Islet precursor cell (in vitro differentiated cells): ENCODE measurements around the gene DCTN1.
A peak's percentile ranks its signal among the peaks of the same experiment; 100 is the strongest.
"Not testable (repeated sequence)": the region's sequence is repeated elsewhere in the genome, so short reads cannot be mapped to it uniquely, and the experiment has no call there.

Source experiments
- DNase-seq: peaks from one replicate; pipeline ENCODE4 v3.0.0-alpha.2; 2018

DCTN1 gene

DNA sequence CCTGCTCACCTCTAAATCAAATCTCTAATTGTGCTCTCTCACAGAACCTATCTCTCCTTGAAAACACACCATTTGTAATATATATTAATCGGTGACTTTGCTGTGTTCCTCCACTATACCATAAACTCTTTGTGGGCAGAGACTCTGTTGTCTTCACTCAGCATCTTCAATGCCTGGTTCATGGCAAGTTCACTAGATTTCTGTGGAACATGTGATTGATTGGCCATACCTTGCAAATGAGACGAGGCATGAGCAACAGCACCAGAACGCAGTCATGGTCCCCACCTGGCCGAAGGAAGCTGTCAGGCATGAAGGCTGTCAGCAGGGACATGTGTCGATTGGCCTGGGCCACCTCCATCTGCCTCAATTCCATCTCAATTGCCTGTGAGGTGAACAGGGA is 11.6 kb downstream of the DCTN1 start:
- DNase-seq: no peak

GRCh38 chr2:74367789-74368188 is 12.3 kb downstream of the DCTN1 start:
- no peak for DNase-seq

- no peak for DNase-seq
Observed at GRCh38 chr2:74366036-74366435, 14.1 kb downstream of the DCTN1 start.

- no peak for DNase-seq
Observed at GRCh38 chr2:74364533-74365505, 15.3 kb downstream of the DCTN1 start.

DNA sequence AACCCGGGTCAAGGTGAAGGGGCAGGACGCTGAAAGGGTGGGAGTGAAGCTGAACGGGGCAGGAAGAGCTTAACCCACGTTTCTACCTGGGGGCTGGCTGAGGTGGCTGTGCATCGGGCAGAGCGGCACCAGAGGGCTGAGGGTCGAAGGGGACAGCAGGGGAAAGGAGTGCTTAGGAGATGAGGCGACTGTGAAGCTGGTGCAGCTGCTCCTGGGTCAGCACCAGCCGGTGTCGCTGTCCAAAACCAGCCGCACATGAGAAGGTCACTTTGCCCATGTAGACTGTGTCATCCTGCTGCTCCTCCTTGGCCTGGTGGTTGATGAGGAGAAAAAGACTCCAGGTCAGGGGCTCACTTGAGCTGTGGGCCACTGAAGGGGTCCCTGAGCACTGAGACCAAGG is 18.8 kb downstream of the DCTN1 start:
- DNase-seq: no peak

DNA sequence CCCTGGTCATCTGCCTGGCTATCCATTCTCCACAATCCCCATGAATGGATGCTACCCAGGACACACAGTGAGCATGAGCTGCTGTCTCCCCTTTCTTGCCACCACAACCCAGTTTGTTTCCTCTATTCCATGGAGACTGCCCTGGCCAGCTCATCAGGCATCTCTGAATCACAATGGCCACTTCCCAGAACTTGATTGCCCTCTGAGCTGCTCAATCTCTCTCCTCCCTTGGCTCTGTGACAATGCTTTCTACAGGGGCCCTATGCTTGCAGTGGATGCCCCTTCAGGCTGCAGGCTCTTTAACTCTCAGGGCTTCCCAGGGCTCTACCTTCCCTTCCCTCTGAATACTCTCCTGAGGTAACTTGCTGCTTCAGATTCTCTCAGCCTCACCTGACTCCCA is 22.5 kb downstream of the DCTN1 start:
- DNase-seq: no peak

DNA sequence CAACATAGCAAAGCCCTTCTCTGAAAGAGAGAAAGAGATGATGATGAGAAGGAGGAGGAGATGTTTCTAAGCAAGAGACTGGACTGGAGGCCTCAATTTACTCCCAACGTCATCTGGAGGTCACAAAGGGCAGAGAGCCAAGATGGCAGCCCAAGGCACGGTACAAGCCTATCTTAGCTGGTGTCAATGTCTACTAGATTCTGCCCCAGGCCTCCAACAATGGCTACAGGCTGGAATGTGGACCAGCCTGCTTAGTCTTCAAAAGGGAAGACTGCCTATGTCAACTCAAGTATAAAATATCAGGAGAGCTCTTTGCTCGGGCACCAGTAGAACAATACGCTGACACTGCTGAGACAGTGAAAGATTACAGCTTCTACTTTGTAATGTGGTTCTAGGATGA is 30.2 kb downstream of the DCTN1 start:
- no peak for DNase-seq

DNA sequence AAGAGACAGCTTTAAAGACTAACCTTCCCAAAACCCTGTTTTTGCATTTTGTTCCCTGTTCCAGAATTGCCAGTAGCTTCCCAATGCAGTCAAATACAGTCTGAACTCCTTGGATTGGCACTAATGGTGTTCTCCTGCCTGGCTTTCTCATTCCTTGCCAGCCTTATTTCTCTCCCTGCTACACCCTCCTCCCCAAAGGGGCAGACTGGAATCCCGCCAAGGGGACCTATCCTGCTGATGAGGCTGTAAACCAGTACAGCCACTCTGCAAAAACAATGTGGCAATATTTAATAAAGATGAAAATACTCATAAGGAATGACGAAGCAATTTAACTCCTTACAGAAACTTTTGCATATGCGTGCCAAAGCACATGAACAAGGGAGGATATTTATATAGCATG is 32.4 kb downstream of the DCTN1 start:
- no peak for DNase-seq

DNA sequence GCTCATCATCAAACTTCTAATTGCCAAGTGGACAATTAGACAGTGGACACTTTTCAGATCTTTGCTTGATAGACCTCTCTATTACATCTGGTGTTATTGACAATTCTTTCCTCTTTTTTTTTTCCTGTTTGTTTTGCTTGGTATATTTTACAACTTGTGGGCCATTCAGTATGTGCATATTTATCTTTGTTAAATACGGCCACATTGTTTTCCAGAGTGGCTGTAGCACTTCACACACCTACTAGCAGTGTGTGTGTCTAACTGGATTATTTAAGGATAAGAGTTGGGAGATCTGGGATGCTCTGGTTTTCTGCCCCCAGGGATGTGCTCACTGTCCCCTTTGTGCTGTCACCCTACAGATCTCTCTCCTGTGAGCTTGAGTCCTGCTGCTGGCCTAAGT is 32.8 kb downstream of the DCTN1 start:
- no peak for DNase-seq

DNA sequence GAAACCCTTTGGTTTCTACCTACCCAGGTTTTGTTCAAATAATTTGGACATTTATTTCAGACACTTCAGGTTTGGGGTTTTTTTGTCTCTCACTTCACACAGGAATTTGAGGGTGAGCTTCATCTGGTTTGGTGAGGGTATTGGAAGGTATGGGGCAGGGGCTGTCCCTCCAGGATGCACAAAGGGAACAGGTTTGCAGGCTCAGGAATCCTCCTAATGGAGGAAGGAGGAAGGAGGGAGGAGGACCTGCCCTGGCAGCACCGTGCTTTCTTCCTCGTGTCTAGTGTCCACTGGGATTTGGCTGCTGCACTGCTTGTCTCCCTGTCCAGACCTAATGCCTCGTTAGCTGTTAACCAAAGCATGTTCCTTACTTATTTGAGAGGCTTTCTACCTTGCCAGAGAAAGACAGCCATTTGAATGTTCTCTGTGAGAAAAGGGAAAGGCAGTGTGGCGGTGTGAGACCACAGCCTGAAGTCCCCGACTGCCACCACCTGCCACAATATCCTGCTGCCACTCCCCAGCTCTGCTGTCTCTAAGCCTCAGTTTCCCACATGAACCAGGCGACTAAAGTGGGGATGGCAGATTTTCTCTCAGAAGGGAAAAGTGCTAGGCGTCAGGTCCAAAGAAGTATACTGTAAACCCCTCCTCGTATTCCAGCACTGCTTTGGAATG is 34.7 kb downstream of the DCTN1 start:
- no peak for DNase-seq

DNA sequence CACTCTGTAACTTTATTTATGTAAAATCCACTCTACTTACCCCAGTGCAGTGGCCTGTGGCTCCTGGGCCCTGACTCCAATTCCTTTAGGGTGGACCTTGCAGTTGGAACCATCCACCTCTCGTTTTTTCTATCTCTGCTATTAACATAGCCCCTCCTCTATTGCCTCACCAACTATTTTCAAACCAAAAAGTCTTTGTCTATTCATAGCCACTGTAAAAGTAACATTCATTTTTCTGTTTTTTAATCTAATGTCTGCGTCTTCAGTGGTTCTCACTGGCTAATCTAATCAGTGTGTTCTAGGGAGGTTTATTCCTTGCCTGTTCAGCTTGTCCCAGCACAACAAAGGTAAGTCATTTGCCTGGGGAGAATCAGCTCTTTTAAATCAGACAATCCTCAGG is 36.8 kb downstream of the DCTN1 start, which contains the start of gene SLC4A5:
Gene SLC4A5, minus strand, starts transcription at position 101 of the 400 bp plus-strand sequence. CDS start 28,393 bp downstream, outside the sequence.
- peak; percentile 8 for DNase-seq

GRCh38 chr2:74336227-74336626 is 43.9 kb downstream of the DCTN1 start:
- DNase-seq: not testable (repeated sequence)

GRCh38 chr2:74334931-74335333 is 45.2 kb downstream of the DCTN1 start:
- peak; percentile 87 for DNase-seq

DNA sequence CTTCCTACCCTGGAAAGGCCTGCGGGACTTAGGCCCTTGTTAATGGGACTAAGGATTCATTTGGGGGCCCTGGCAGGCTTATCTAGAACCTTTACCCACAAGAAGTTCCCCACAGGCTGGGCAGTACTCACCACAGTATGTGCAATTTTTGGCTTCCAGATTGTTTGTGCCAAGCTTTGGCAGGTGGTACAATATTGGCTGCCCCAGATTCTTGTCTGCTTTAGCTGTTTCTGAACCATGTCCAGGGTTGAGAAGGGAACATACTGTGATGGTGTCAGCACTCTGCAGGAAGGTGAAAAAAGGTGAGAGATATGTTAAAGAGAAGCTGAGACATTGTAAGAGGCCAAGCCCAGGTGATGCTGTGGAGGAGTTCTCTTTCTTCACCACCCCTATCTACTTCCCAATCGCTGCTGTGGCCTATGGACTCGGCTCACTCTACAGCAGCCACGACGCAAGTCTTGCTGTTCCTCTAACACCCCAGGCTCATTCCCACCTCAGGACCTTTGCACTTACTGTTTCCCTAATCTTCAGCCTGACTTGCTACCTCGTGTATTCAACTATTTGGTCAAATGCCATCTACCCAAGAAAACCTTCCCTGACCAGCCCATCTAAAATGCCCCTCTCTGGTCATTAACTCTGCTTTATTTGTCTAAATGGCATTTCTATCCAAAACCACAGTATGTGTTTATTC is 46.1 kb downstream of the DCTN1 start:
- no peak for DNase-seq

DNA sequence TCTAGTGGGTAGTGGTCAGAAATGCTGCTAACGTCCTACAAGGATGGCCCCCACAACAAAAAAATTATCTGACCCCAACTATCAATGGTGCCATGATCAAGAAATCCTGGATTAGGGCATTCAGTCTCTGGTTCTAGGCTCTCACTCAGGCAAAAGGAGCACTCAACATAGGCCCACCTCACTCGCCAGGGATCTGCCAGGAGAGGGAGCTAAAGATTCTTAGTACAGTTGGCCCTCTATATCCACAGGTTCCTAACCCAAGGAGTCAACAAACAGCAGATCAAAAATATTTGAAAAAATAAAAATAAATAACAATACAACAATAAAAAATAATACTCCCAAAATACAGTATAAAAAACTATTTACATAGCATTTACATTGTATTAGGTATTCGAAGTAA is 46.9 kb downstream of the DCTN1 start:
- DNase-seq: peak; percentile 67

DNA sequence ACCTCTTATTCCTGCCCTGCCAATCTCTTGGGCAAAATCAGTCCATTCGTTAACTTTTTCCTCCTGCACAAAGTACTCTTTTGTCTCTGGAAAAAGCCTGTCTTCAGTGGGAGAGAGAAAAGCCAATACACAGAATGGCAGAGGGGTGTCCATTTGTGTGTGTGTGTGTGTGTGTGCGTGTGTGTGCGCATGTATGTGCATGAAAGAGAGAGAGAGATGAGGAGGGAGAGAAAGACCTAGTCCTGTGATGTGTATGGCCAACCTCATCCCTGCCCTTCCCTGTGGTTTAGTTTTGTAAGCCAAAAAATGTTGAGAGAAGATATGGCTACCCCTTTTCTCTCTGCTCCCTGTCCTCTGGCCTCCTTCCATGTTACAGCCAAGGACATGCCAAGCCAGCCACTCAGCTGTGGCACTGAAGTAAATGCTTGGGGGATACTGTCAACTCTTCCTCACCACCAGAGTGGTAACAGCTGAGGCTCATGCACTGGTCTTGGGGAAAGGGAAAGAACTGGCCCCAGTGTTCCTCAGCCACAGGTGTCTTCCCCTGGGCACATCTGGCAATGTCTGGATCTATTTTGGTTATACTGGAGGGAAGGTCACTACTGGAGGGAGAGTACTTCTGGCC is 47.4 kb downstream of the DCTN1 start:
- no peak for DNase-seq

DNA sequence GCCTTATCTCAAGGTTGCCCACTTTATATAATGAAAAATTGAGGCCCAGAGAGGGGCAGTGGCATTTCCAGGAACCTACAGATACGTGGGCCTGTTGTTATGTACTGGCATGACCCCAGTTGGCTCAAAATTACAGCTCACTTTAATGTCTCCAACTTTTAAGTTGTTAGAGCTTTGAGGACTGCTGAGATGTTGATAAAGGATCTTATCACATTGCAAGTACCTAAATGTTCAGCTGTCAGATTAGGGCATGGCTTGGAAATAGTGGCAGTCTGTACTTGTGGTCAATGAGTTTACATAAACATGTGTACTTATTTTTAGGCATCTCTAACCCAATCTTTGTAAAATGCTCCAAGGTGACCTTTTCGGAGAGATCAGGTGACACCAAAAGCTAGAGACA is 51.5 kb downstream of the DCTN1 start:
- DNase-seq: no peak

GRCh38 chr2:74328074-74328473 is 52.0 kb downstream of the DCTN1 start:
- no peak for DNase-seq

DNA sequence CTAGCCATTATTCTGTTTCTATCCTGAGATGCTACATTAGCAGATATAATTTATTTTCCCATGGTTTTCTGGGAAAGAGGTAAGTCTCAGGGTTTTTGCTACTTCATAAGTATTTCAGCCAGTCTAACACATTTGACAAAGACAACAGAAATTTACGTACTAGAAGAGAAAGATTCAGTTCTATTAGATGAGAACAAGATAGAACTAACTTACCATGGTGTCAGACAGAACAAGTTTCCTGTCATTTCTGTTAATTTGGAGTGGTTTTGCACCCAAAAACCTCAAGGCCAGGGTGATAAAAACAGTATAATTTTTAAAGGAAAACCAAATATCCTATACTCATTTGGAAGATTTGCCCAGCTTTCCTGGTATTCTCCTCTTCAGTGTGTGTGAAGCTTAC is 52.5 kb downstream of the DCTN1 start:
- DNase-seq: no peak

DNA sequence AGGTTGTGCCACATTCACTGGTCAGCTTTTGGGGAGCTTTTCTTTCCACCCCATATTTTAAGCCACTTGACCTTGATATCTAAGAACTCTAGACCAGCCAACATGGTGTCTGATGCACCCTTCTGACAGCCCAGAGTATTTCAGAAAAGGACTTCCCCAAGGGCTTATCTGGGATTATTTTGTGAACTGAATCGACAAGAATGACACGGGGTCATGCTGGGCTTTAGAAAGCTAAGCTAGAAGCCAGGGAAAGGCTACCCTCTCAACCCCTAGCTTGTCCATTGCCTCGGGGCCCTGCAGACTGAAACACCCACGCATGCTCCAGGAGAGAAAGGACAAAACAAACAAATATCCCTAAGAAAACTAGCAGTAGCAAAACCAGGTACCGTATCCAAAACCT is 52.9 kb downstream of the DCTN1 start:
- no peak for DNase-seq

GRCh38 chr2:74325815-74326214 is 54.3 kb downstream of the DCTN1 start:
- DNase-seq: no peak

GRCh38 chr2:74321737-74322136 is 58.4 kb downstream of the DCTN1 start:
- no peak for DNase-seq

DNA sequence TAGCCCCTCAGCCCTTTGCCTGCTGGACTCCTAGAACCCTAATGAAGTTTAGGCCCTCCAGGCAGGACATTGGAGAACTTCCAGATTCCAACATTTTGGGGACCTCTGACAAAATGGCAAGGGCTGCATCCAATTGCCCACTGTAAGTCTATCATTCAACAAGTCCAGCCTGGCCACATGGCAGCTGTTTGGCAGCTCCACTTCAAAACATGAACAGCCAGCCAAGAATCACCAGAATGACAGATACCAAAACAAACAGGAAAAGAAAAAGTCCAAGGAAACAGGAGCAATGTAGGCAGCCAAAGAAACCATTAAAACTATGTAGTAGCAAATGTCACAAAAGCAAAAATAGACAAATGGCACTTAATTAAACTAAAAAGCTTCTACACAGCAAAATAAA is 62.4 kb downstream of the DCTN1 start:
- DNase-seq: no peak
